ENCODE data around the gene RRBP1.
"Not testable (repeated sequence)": the region's sequence is repeated elsewhere in the genome, so short reads cannot be mapped to it uniquely, and the experiment has no call there.

The RRBP1 gene

GRCh38 chr20:17664025-17664633 is 17.9 kb downstream of the RRBP1 start:
- TF ChIP-seq CTCF (IDR thresholded peaks at IDR 0.05; ENCODE audit: borderline replicate concordance, insufficient read depth, low read depth, low read length), result no peak
- no peak overlapping the region for H3K4me3 ChIP-seq (ENCODE audit: low read depth, low read length)

GRCh38 chr20:17663486-17663885 is 18.6 kb downstream of the RRBP1 start:
- TF ChIP-seq CTCF (IDR thresholded peaks at IDR 0.05; ENCODE audit: borderline replicate concordance, insufficient read depth, low read depth, low read length), result no peak
- H3K4me3 ChIP-seq (ENCODE audit: low read depth, low read length), result no peak overlapping the region

GRCh38 chr20:17663040-17663399 is 19.0 kb downstream of the RRBP1 start:
- H3K4me3 ChIP-seq (ENCODE audit: low read depth, low read length), result no peak overlapping the region
- TF ChIP-seq CTCF (IDR thresholded peaks at IDR 0.05; ENCODE audit: borderline replicate concordance, insufficient read depth, low read depth, low read length), result no peak

GRCh38 chr20:17662333-17663039 is 19.6 kb downstream of the RRBP1 start:
- no peak for TF ChIP-seq CTCF (IDR thresholded peaks at IDR 0.05; ENCODE audit: borderline replicate concordance, insufficient read depth, low read depth, low read length)
- H3K4me3 ChIP-seq (ENCODE audit: low read depth, low read length), result no peak overlapping the region

GRCh38 chr20:17661121-17661744 is 20.8 kb downstream of the RRBP1 start:
- no peak overlapping the region for H3K4me3 ChIP-seq (ENCODE audit: low read depth, low read length)

GRCh38 chr20:17660667-17661066 is 21.4 kb downstream of the RRBP1 start:
- no peak overlapping the region for H3K4me3 ChIP-seq (ENCODE audit: low read depth, low read length)
- no peak for TF ChIP-seq CTCF (IDR thresholded peaks at IDR 0.05; ENCODE audit: borderline replicate concordance, insufficient read depth, low read depth, low read length)

More at GRCh38 chr20:17661121-17661744, 20.8 kb downstream of the RRBP1 start:
- no peak for TF ChIP-seq CTCF (IDR thresholded peaks at IDR 0.05; ENCODE audit: borderline replicate concordance, insufficient read depth, low read depth, low read length)

- no peak for TF ChIP-seq CTCF (IDR thresholded peaks at IDR 0.05; ENCODE audit: borderline replicate concordance, insufficient read depth, low read depth, low read length)
- no peak overlapping the region for H3K4me3 ChIP-seq (ENCODE audit: low read depth, low read length)
These were observed 22.2 kb downstream of the RRBP1 start for GRCh38 chr20:17659801-17660200.

- not testable (repeated sequence) for H3K4me3 ChIP-seq (ENCODE audit: low read depth, low read length)
These were observed 22.7 kb downstream of the RRBP1 start for GRCh38 chr20:17659344-17659743.
